Measurements from ENCODE around the gene CCL15.
A peak's percentile ranks its signal among the peaks of the same experiment; 100 is the strongest.
"Not testable (repeated sequence)": the region's sequence is repeated elsewhere in the genome, so short reads cannot be mapped to it uniquely, and the experiment has no call there.

The CCL15 gene

GRCh38 chr17:36001110-36001771 is at the start of gene CCL15:
Gene CCL15 (minus strand): TSS chr17:36001553. CDS start chr17:36001492, 61 bp downstream.
- no peak for DNase-seq

GRCh38 chr17:36049643-36050042 is 48.3 kb upstream of the CCL15 start:
- DNase-seq, result no peak

- DNase-seq, result no peak
Measured at GRCh38 chr17:36048066-36048465, 46.7 kb upstream of the CCL15 start.

- DNase-seq, result no peak
Measured at GRCh38 chr17:36036235-36036634, 34.9 kb upstream of the CCL15 start.

GRCh38 chr17:36034127-36034526 is 32.8 kb upstream of the CCL15 start:
- DNase-seq, result no peak

- DNase-seq, result no peak
Measured at GRCh38 chr17:36030956-36031355, 29.6 kb upstream of the CCL15 start.

- no peak for DNase-seq
Measured at GRCh38 chr17:36027761-36028160, 26.4 kb upstream of the CCL15 start.

GRCh38 chr17:36024106-36024869 is 22.9 kb upstream of the CCL15 start:
- DNase-seq, result no peak

- DNase-seq, result no peak
Measured at GRCh38 chr17:36019423-36019822, 18.1 kb upstream of the CCL15 start.

GRCh38 chr17:36017799-36018198 is 16.4 kb upstream of the CCL15 start, which contains the start of gene CCL23:
Gene CCL23 (minus strand): TSS chr17:36017972. CDS start chr17:36017897, 75 bp downstream.
- DNase-seq, result no peak

- DNase-seq, result no peak
Measured at GRCh38 chr17:36016555-36016954, 15.2 kb upstream of the CCL15 start.

- DNase-seq, result not testable (repeated sequence)
Measured at GRCh38 chr17:36015895-36016294, 14.5 kb upstream of the CCL15 start.

- DNase-seq, result no peak
Measured at GRCh38 chr17:36014946-36015345, 13.6 kb upstream of the CCL15 start.

- no peak for DNase-seq
Measured at GRCh38 chr17:36011201-36011600, 9.8 kb upstream of the CCL15 start.

- peak in 1 of 2 donors; percentile 4 for DNase-seq
Measured at GRCh38 chr17:36008998-36009665, 7.8 kb upstream of the CCL15 start.

GRCh38 chr17:36004594-36005108 is 3.3 kb upstream of the CCL15 start:
- DNase-seq, result no peak

- DNase-seq, result no peak
Measured at GRCh38 chr17:36002631-36003030, 1.3 kb upstream of the CCL15 start.

- no peak for DNase-seq
Measured at GRCh38 chr17:36001862-36002603, 680 bp upstream of the CCL15 start.

GRCh38 chr17:36000732-36001109 is 632 bp downstream of the CCL15 start:
- DNase-seq, result no peak

GRCh38 chr17:35998756-35999155 is 2.6 kb downstream of the CCL15 start:
- no peak for DNase-seq

GRCh38 chr17:35998018-35998545 is 3.3 kb downstream of the CCL15 start:
- no peak for DNase-seq

GRCh38 chr17:35995346-35995745 is 6.0 kb downstream of the CCL15 start:
- DNase-seq, result not testable (repeated sequence)

GRCh38 chr17:35991075-35991474 is 10.3 kb downstream of the CCL15 start:
- no peak for DNase-seq

Data from stimulated activated CD4-positive, alpha-beta T cell treated with anti-CD3 and anti-CD28 coated beads, Interleukin-2, amount 100 ng/mL, for 48 hours (primary cell).